ENCODE measurements around the gene TSHB.

Gene TSHB

GRCh38 chr1:115021145-115021544 lies 8.5 kb upstream of the TSHB start:
- Histone ChIP-seq H3K4me3 (ENCODE audit: low read length) (no peak overlapping the region), H3K4me1 (ENCODE audit: control insufficient read depth, low read length) (no peaks in the 10 kb centered on the region), H4K20me1 (ENCODE audit: control insufficient read depth, insufficient read depth, low read depth, low read length) (no peaks in the 10 kb centered on the region), H3K79me2 (ENCODE audit: control insufficient read depth, low read length) (no peaks in the 10 kb centered on the region), H3K27ac (ENCODE audit: low read depth, low read length) (no peak overlapping the region), H3K9me3 (ENCODE audit: control insufficient read depth, insufficient read depth, low read length) (no peaks in the 10 kb centered on the region), H3K27me3 (ENCODE audit: control insufficient read depth, low read length) (no peaks in the 10 kb centered on the region), H3K36me3 (ENCODE audit: control insufficient read depth, low read length) (no peaks in the 10 kb centered on the region), H3F3A (ENCODE audit: control insufficient read depth, insufficient read depth) (no peaks in the 10 kb centered on the region), H3K9me2 (replicated peaks; ENCODE audit: control insufficient read depth, low read length) (no peaks in the 10 kb centered on the region), H3K4me2 (ENCODE audit: low read length) (no peak overlapping the region)
- TF ChIP-seq EZH2phosphoT487 (IDR thresholded peaks at IDR 0.05; ENCODE audit: borderline replicate concordance, low read length), result no peak
- no peak for TF ChIP-seq CTCF (IDR thresholded peaks at IDR 0.05; ENCODE audit: low read depth, low read length, poor library complexity, severe bottlenecking)

GRCh38 chr1:115023593-115023992 lies 6.0 kb upstream of the TSHB start:
- no peak overlapping the region for H3K4me3 ChIP-seq (ENCODE audit: low read length)
- H3K27me3 ChIP-seq (ENCODE audit: control insufficient read depth, low read length), result no peaks in the 10 kb centered on the region
- no peaks in the 10 kb centered on the region for H3K36me3 ChIP-seq (ENCODE audit: control insufficient read depth, low read length)
- H3F3A ChIP-seq (ENCODE audit: control insufficient read depth, insufficient read depth), result no peaks in the 10 kb centered on the region
- no peaks in the 10 kb centered on the region for H3K79me2 ChIP-seq (ENCODE audit: control insufficient read depth, low read length)
- H4K20me1 ChIP-seq (ENCODE audit: control insufficient read depth, insufficient read depth, low read depth, low read length), result no peaks in the 10 kb centered on the region
- H3K4me1 ChIP-seq (ENCODE audit: control insufficient read depth, low read length), result no peaks in the 10 kb centered on the region
- no peaks in the 10 kb centered on the region for H3K9me2 ChIP-seq (replicated peaks; ENCODE audit: control insufficient read depth, low read length)
- H3K9me3 ChIP-seq (ENCODE audit: control insufficient read depth, insufficient read depth, low read length), result no peaks in the 10 kb centered on the region
- TF ChIP-seq CTCF (IDR thresholded peaks at IDR 0.05; ENCODE audit: low read depth, low read length, poor library complexity, severe bottlenecking) (no peak), EZH2phosphoT487 (IDR thresholded peaks at IDR 0.05; ENCODE audit: borderline replicate concordance, low read length) (no peak)
- no peak overlapping the region for H3K4me2 ChIP-seq (ENCODE audit: low read length)
- no peak overlapping the region for H3K27ac ChIP-seq (ENCODE audit: low read depth, low read length)

GRCh38 chr1:115031595-115031994 lies 2.0 kb downstream of the TSHB start:
- Histone ChIP-seq H3K9me3 (ENCODE audit: control insufficient read depth, insufficient read depth, low read length) (no peaks in the 10 kb centered on the region), H3K4me2 (ENCODE audit: low read length) (no peak overlapping the region), H3K27ac (ENCODE audit: low read depth, low read length) (no peak overlapping the region), H3F3A (ENCODE audit: control insufficient read depth, insufficient read depth) (no peaks in the 10 kb centered on the region), H3K79me2 (ENCODE audit: control insufficient read depth, low read length) (no peaks in the 10 kb centered on the region), H3K9me2 (replicated peaks; ENCODE audit: control insufficient read depth, low read length) (no peaks in the 10 kb centered on the region), H3K27me3 (ENCODE audit: control insufficient read depth, low read length) (no peaks in the 10 kb centered on the region), H4K20me1 (ENCODE audit: control insufficient read depth, insufficient read depth, low read depth, low read length) (no peaks in the 10 kb centered on the region), H3K4me1 (ENCODE audit: control insufficient read depth, low read length) (no peaks in the 10 kb centered on the region), H3K36me3 (ENCODE audit: control insufficient read depth, low read length) (no peaks in the 10 kb centered on the region), H3K4me3 (ENCODE audit: low read length) (no peak overlapping the region)
- TF ChIP-seq CTCF (IDR thresholded peaks at IDR 0.05; ENCODE audit: low read depth, low read length, poor library complexity, severe bottlenecking) (no peak), EZH2phosphoT487 (IDR thresholded peaks at IDR 0.05; ENCODE audit: borderline replicate concordance, low read length) (no peak)

GRCh38 chr1:115035652-115036051 lies 6.0 kb downstream of the TSHB start:
- no peaks in the 10 kb centered on the region for H3K36me3 ChIP-seq (ENCODE audit: control insufficient read depth, low read length)
- H4K20me1 ChIP-seq (ENCODE audit: control insufficient read depth, insufficient read depth, low read depth, low read length), result no peaks in the 10 kb centered on the region
- no peak overlapping the region for H3K27ac ChIP-seq (ENCODE audit: low read depth, low read length)
- H3K9me2 ChIP-seq (replicated peaks; ENCODE audit: control insufficient read depth, low read length), result no peaks in the 10 kb centered on the region
- no peaks in the 10 kb centered on the region for H3K9me3 ChIP-seq (ENCODE audit: control insufficient read depth, insufficient read depth, low read length)
- H3K79me2 ChIP-seq (ENCODE audit: control insufficient read depth, low read length), result no peaks in the 10 kb centered on the region
- H3K27me3 ChIP-seq (ENCODE audit: control insufficient read depth, low read length), result no peaks in the 10 kb centered on the region
- no peaks in the 10 kb centered on the region for H3K4me1 ChIP-seq (ENCODE audit: control insufficient read depth, low read length)
- no peak for TF ChIP-seq CTCF (IDR thresholded peaks at IDR 0.05; ENCODE audit: low read depth, low read length, poor library complexity, severe bottlenecking)
- no peak overlapping the region for H3K4me2 ChIP-seq (ENCODE audit: low read length)
- H3F3A ChIP-seq (ENCODE audit: control insufficient read depth, insufficient read depth), result no peaks in the 10 kb centered on the region
- H3K4me3 ChIP-seq (ENCODE audit: low read length), result no peak overlapping the region

Data from DOHH2 (cell line).